HG02798 (cell line): Measurements from ENCODE around the gene UBA52.

Source experiments
- ATAC-seq: cut with Tn5 transposase; IDR thresholded peaks from one replicate; pipeline ENCODE4 v1.9.1; 2021; ENCODE audit warnings: mild to moderate bottlenecking; ENCODE audit not compliant: unreplicated experiment, poor library complexity

The UBA52 gene

GRCh38 chr19:18620902-18621301 lies 49.2 kb downstream of the UBA52 start:
- ATAC-seq, result no peak

- no peak for ATAC-seq
Observed at GRCh38 chr19:18626906-18627305, 55.2 kb downstream of the UBA52 start.
